WTC11 (cell line): ENCODE measurements around the gene WNT10A.

ENCODE experiments used
- AFF4 ChIP-seq: sonication (generic); formaldehyde crosslinking; IDR thresholded peaks from 2 replicates; pipeline ENCODE4 v1.8.1; 2023; ENCODE audit warnings: mild to moderate bottlenecking, missing genetic modification reagents, borderline replicate concordance
- ATF2 ChIP-seq: sonication (generic); formaldehyde crosslinking; IDR thresholded peaks from 2 replicates; pipeline ENCODE4 v1.8.1; 2022; ENCODE audit warnings: low read depth, missing genetic modification reagents, borderline replicate concordance
- ATF3 ChIP-seq: sonication (generic); formaldehyde crosslinking; conservative IDR thresholded peaks from 2 replicates; pipeline ENCODE4 v1.8.1; 2022; ENCODE audit warnings: mild to moderate bottlenecking, missing genetic modification reagents
- CBFB ChIP-seq: sonication (generic); formaldehyde crosslinking; IDR thresholded peaks from 2 replicates; pipeline ENCODE4 v1.8.1; 2022; ENCODE audit warnings: mild to moderate bottlenecking, low read depth, missing genetic modification reagents
- CTCF ChIP-seq: fragments of 200-600 bp; IDR thresholded peaks from 2 replicates; pipeline ENCODE4 v1.8.0; 2022; ENCODE audit warnings: antibody characterized with exemption
- E2F1 ChIP-seq: sonication (generic); formaldehyde crosslinking; IDR thresholded peaks from 2 replicates; pipeline ENCODE4 v1.8.0; 2022; ENCODE audit warnings: mild to moderate bottlenecking, missing genetic modification reagents
- HMGXB4 ChIP-seq: sonication (generic); formaldehyde crosslinking; IDR thresholded peaks from 2 replicates; pipeline ENCODE4 v1.8.1; 2023; ENCODE audit warnings: mild to moderate bottlenecking, moderate library complexity, missing genetic modification reagents
- KAT7 ChIP-seq: sonication (generic); formaldehyde crosslinking; IDR thresholded peaks from 2 replicates; pipeline ENCODE4 v1.8.1; 2023; ENCODE audit warnings: missing genetic modification reagents, mild to moderate bottlenecking, borderline replicate concordance
- MAX ChIP-seq: sonication (generic); formaldehyde crosslinking; IDR thresholded peaks from 2 replicates; pipeline ENCODE4 v1.8.0; 2022; ENCODE audit warnings: mild to moderate bottlenecking, missing genetic modification reagents
- RELA ChIP-seq: sonication (generic); formaldehyde crosslinking; IDR thresholded peaks from 2 replicates; pipeline ENCODE4 v1.8.1; 2022; ENCODE audit warnings: missing genetic modification reagents, mild to moderate bottlenecking, borderline replicate concordance
- TEAD4 ChIP-seq: sonication (generic); formaldehyde crosslinking; IDR thresholded peaks from 2 replicates; pipeline ENCODE4 v1.8.0; 2022; ENCODE audit warnings: mild to moderate bottlenecking, missing genetic modification reagents

- TF ChIP-seq MAX (CRISPR knock-in tag) = no peak
- TF ChIP-seq E2F1 = no peak
- no peak for TF ChIP-seq AFF4
- no peak for TF ChIP-seq CBFB
- TF ChIP-seq KAT7 (CRISPR knock-in tag) = no peak
- TF ChIP-seq HMGXB4 (CRISPR knock-in tag) = no peak
- TF ChIP-seq TEAD4 = no peak
- no peak for TF ChIP-seq CTCF
- no peak for TF ChIP-seq RELA
- TF ChIP-seq ATF2 (CRISPR knock-in tag) = no peak
- no peak for TF ChIP-seq ATF3 (CRISPR knock-in tag)
Measured at GRCh38 chr2:218867900-218868299, 12.8 kb upstream of the WNT10A start.
